CD4-positive, alpha-beta T cell treated with Interferon gamma for 1 hour (primary cell): ENCODE measurements around the gene CUL5.

Experiments
- DNase-seq: peaks from one replicate; pipeline ENCODE4 v3.0.0-alpha.2; 2020

The CUL5 gene

DNA sequence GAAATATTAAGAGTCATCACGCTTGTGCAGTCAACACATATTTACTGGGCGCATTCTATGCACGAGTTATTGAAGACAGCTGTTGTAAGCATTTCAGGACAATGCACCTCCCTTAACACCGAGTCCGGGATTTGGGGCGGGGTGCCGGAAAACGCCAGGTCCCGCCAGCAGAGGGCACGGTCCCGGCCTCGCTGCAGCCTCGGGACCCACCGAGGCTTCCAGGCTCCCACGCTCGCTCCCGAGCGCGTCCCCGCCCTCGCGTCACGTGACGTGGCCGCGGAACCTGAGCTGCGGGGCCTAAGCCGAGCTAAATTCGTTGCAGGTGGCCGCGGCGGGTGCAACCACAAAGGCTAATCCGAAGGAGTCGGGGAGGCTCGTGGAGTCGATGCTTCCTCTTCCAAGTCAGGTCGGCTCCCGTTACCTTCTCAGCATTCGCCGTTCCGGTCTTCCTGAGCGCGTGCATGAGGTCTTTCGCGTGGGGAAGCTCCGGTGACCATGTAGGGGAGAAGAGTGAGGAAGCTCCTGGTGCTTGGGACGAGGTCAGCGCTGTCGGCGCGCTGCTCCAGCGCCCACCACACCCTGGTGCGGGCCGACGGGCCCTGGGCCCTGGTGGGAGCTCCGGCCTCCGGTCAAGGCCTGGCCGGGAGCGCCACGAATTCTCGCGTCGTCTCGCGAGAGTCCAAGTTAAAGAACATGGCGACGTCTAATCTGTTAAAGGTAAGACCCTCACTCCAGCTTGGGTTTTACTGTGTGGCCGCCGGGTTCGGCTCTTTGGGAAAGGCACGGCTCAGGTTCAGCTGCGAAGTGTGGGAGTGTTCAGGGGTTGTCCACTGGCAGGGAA is at the start of gene CUL5:
TSS of gene CUL5 (plus strand) at position 243 of the 841 bp plus-strand sequence. CDS start at position 694, 451 bp downstream.
- peak; percentile 87 for DNase-seq

DNA sequence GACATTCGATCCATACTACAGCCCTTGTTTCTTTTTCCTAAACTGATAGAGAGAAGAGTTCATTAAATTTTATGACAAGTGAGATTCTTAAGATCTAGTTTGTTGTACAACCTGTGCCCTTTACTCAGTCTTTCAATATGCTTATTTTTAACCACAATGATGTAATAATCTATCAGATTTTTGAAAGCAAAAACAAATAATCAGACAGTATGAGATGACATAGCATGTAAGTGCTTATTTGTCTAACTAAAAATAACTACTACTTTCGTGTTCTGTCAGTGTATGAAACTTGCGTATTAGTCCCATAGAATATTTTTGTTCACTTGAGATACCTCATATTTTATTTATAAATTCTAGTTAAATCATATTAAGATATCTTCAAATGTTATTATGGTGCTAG is 47.2 kb upstream of the CUL5 start:
- DNase-seq = no peak

DNA sequence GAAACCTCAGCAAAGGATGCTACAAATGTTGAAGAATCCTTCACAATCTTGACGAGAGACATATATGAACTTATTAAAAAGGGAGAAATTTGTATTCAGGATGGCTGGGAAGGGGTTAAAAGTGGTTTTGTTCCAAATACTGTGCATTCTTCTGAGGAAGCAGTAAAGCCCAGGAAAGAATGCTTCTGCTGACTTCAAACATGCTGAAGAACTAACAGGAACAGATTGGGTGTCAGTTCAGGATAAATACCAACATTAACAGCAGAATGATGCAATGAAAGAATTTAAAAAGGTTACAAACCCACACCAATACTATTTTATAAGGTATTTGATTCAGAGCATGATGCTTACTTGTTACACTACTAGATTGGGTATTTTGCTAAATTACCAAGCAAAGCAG is 46.5 kb upstream of the CUL5 start:
- DNase-seq = no peak

DNA sequence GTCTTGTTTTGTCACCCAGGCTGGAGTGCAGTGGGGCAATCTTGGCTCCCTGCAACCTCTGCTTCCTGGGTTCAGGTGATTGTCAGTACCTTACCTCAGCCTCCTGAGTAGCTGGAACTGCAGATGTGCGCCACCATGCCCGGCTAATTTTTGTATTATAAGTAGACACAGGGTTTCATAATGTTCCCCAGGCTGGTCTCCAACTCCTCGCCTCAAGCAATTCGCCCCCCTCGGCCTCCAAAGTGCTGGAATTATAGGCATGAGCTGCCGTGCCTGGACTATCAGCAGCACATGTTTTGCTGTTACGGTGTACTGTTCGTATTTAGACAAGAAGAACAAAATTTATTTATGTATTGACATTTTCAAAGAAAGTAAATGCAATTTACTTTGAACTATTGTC is 45.6 kb upstream of the CUL5 start:
- no peak for DNase-seq

DNA sequence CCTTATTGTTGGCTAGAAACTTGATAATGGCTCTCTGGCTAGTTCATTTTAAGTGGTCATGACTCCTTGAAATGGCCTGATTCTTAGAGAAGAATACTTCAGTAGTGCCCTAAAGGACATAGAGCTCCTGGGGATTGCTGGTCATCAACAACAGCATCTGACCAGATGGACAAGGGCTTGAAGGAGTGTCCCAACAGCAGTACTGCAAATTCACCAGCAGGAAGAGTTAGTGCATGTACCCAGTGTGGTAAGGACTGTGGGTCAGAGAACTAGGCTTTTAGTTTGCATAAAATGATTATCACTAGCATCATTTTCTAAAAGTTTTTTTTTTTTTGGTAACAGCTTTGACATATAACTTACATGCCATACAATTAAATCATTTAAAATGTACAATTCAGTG is 39.5 kb upstream of the CUL5 start:
- DNase-seq = no peak

DNA sequence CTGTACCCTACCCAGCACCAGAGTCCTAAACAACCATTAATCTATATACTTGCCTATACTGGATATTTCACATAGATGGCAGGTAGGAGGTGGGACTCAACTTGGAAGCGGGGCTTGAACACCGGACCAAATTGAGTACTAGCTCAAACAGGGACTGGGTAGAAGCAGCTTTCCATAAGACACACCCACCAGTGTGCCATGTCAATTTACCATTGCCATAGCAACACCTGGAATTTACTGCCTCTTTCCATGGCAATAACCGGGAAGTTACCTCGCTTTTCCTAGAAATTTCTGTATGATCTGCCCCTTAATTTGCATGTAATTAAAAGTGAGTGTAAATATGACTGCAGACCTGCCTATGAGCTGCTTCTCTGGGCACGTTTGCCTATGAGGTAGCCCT is 38.6 kb upstream of the CUL5 start:
- DNase-seq = no peak

DNA sequence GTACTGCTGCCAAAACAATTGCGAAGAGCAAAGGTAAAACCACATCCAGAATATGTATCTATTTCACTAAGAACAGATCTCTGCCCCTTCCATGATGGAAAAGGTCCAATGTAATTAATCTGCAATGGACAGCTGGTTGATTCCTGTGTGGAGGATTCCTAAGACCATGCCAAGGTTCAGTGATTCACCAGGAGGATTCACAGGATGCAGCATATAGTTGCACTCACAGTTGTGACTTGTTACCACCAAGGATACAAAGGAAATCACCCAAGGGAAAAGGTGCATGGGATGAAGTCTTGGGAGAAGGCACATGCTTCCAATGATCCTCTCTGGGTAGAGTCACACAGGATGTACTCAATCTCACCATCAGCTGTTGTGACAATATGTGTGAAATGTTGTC is 35.1 kb upstream of the CUL5 start:
- no peak for DNase-seq

DNA sequence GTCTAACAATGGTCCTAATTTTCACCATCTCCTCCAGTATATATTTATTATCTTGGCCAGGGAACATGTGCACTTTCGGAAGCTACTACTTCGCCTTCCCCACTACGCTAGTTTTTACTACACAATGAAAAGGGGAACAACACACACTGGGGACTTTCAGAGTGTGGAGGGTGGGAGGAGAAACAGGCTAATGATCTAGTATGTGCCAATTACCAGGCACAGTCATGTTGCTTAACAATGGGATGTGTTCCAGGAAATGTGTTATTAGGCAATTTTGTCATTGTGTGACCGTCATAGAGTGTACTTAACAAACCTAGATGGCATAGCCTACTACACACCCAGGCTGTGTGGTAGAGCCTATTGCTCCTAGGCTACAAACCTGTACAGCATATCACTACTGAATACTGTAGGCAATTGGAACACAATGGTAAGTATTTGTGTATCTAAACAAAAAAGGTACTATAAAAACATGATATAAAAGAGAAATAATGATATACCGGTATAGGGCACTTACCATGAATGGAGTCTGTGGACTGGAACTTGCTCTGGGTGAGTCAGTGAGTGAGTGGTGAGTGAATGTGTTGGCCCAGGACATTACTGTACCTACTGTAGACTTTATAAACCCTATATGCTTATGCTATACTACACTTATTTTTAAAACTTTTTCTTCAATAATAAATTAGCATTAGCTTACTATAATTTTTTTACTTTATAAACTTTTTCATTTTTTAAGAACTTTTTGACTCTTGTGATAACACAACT is 20.1 kb upstream of the CUL5 start:
- peak; percentile 47 for DNase-seq

DNA sequence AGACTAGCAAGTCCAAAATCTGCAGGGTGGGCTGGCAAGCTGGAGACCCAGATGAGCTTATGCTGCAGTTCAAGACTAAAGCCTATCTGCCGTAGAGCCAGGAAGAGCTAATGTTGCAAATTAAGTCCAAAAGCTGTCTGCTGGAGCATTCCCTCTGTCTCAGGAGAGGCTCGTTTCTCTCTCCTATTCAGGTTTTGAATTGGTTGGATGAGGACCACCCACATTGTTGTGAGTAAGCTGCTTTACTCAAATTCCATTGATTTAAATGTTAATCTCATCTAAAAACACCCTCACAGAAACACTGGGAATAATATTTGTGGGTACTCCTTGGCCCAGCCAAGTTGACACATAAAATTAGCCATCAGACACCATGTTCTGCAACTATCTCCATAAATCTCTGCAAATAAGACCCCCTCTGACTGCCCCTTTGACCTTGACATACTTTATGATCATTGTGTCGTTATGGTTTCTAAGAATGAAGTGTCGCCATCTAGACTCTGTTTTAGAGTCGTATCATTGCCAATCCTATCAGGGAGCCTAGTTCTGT is 16.8 kb upstream of the CUL5 start:
- no peak for DNase-seq

DNA sequence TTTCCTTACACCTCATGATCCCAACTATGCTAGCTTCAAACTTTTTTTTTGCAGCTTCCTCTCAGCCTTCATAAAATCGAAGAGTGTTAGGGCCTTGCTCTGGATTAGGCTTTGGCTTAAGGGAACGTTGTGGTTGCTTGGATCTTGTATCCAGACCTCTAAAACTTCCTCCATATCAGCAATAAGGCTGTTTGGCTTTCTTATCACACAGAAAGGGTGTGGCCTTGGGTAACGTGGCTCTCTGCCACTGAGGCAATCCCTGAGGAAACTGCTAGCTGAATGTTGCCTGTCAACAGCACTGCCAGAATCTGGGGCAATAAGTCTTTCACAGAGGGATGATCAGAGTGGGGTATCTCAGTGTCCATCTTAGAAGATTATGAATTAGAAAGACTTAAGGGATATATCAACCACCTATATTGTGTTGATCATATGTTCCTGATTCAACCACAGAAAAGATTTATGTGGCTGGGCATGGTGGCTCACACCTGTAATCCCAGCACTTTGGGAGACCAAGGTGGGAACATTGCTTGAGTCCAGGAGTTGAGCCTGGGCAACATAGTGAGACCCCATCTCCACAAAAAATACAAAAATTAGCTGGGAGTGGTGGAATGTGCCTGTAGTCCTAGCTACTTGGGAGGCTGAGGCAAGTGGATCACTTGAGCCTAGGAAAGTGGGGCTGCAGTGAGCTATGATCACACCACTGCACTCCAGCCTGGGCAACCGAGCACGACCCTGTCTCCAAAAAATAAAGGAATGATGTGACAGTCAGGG is 12.5 kb upstream of the CUL5 start:
- DNase-seq = no peak

DNA sequence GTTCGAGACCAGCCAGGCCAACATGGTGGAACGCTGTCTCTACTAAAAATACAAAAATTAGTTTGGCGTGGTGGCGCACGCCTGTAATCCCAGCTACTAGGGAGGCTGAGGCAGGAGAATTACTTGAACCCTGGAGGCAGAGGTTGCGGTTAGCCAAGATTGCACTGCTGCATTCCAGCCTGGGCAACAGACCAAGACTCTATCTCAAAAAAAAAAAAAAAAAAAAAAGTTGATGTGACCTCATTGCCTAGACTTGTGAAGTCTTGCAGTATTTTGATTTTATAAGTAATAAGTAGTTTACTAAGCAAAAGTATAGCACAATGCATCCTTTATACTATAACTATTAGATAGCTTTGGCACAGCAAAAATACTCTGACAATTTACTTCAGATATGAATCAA is 9.9 kb upstream of the CUL5 start:
- no peak for DNase-seq

DNA sequence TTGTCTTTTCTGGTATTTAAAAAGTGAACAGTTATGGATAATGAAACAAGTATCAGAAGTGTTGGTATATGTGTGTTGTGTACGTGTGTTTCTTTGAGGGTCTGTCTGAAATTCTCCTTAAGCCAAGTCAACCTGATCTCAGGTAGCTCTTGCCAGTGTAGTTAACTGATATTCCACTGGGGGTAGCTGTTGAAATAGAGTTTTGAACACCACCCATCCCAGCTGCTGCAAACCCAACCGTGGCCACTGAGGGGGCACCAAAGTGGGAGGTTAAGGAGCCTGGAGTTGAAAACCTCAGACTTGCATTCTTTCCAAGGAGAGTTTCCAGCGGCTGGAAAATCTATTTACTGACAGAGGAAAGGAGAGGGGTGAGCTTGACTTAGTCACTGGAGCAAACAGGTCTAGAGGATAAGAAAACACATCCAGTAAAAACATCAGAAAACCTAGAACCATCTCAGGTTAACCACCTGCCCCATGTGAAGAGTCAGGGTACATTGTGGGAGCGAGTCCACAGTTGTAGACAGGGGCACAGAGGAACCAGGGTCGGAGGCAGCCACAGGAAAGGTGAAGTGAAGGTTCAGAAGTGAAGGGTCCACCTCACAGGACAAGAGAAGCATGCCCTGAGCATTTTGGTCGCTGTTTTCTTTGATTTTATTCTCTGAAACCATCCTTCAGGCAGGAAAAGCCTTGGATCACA is 8.8 kb upstream of the CUL5 start:
- DNase-seq = peak; percentile 5

DNA sequence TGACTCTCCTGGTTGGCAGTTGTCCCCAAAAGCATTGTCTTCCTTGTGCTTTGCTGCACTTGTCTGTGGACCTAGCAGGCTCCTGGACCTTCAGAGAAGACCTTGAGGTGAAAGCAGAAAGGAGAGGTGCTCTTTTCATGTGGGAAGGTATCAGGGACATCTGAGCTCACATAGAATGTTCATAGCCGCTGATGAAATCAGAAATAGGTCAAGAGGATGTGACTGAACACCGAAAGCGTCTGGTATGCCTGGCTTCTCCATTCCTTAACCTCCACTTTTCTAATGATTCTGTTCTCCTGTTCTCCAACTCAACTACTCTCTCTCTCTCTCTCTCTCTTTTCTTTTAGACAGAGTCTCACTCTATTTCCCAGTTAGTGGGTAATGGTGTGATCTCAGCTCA is 6.2 kb upstream of the CUL5 start:
- DNase-seq = no peak

DNA sequence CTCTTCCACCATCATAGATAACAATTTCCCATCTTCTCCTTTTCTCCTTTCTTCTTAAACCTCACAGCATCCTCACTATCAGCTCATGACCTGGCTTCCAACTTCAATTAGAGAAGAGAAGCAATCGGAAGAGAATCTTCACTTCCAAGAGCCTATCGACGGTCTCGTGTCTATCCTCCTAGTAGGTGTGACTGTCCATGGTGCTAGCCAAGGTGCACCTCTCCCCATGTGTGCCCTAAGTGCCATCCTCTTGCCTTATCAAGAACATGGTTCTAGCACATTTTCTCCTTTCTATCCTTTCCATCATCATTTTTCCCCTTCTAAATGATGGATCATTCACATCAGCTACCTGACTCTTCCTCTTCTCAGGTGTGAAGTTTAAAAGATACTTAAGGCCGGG is 5.1 kb upstream of the CUL5 start:
- DNase-seq = no peak

DNA sequence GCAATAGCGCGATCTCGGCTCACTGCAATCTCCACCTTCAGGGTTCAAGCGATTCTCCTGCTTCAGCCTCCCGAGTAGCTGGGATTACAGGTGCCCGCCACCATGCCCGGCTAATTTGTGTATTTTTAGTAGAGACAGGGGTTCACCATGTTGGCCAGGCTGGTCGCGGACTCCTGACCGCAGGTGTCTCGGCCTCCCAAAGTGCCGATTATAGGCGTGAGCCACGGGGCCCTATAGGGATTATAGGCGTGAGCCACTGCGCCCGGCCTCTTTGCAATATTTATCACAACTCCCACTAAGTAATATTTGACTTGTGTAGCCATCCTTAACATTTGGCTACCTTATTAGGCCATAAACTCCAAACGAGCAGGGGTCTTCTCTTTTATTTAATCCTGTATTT is 879 bp upstream of the CUL5 start:
- no peak for DNase-seq

DNA sequence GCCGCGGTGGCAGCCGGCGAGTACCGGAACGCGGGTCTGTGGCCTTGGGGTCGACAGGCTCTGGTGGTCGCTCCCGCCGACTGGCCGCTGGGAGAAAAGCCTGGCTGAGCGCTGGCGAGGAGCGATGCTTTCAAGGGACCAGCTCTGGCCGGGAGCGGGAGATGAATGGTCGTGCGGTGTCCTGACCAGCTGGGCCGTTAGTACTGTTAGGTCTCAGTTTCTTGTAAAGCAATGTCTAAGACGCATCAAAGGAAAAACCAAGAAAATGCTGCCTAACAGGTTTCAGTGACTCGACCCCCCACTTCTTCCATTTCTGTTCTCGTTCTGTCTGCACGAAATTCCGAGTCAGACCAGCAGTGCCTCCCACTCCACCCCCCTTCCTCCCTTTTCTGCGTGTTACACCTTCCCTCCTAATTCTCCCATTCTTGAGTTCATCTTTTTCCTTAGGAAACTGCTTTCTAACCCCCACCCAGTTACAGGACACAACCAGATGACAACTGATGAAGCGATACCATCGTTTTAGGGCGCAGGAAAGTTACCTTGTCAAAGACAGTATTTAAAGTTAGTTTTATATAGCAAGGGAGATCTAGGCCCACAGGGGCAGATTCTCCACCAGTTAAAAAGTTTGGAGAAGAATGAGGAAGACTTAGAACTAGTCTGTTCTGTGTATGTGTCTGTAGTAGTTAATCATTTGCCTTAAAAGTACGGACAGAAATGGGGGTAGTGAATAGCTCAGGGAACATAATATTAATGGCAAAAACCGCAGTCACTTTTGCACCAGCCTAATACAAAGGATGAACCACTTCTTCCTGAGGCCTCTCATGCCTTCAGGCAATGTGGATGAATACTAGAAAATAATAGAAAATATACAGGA is 1.0 kb downstream of the CUL5 start:
- DNase-seq = no peak

DNA sequence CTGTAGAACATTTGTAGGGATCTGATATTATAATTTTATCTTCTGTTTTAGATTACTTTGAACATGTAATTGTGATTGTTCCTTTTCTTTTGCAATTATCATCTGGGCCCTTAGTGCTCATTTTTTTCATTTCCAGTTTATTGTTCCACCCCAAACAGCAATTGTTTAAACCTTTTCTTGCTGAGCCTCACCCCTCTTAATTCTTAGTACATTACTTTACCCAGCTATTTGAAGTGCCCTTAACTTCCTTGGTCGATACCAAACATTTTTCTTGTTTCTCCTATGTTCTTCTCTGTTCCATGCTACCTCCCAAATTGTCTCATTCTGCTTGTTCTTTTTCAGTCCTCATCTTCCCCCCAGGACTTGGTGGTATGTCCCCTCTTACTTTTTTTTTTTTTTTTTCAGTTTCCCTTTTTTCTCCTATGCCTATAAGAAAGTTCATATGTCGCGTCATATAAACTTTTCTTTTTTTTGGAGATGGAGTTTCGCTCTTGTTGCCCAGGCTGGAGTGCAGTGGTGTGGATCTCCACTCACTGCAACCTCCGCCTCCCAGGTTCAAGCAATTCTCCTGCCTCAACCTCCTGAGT is 3.5 kb downstream of the CUL5 start:
- DNase-seq = no peak

DNA sequence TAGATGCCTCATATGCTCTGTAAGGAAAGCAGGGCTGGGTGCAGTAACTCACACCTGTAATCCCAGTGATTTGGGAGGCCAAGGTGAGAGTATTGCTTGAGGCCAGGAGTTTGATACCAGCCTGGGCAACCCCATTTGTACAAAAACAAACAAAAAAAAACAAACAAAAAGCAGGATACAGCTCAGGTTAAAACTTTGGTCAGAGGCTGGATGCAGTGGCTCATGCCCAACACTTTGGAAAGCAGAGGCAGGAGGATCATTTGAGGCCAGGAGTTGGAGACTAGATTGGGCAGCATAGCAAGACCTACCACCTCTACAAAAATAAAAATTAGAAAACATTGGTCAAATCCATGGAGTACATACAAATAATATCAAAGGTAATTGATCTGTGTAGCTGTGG is 7.9 kb downstream of the CUL5 start:
- DNase-seq = no peak

DNA sequence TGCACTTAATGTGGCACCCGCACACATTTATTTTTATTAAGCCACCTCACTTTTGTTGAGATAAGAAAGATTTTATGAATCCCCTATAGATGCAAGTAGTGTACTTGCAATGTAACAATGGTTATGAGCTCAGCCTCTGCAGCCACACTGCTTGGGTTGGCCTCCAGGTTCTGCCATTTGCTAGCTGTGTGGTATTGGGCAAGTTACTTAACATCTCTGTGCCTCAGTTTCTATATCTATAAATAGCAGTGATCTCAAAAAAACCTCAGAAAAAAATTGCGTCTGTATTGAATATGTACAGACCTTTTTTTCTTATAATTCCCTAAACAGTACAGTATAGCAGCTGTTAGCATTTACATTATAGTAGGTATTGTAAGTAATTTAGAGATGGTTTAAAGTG is 10.0 kb downstream of the CUL5 start:
- DNase-seq = no peak

DNA sequence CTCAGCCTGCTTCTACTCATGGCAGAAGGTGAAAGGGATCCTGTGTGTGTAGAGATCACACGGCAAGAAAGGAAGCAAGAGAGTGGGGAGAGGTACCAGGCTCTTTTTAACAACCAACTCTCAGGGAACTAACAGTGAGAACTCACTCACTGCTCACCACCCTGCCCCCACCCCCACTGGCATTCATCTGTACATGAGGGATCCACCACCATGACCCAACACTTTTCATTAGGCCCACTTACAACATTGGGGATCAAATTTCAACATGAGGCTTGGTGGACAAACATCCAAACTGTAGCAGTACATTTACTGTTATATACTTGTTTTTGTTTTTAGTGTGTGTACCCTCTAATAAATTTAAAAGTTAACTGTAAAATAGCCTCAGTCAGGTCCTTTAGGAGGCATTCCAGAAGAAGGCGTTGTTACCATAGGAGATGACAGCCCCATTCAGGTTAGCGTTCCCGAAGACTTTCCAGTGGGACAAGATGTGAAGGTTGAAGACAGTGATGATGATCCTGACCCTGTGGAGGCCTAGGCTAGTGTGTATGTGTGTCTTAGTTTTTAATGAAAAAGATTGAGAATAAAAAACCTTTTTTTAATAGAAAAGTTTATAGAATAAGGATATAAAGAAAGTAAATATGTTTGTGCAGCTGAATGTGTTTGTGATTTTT is 11.3 kb downstream of the CUL5 start:
- no peak for DNase-seq
